ENCODE data around the gene PIF1.

The PIF1 gene

GRCh38 chr15:64809649-64810496 lies 15.6 kb downstream of the PIF1 start:
- Histone ChIP-seq H3K27ac (ENCODE audit: low read length) (no peak overlapping the region), H3K9me3 (ENCODE audit: insufficient read depth, low read length) (no peaks in the 10 kb centered on the region), H3K4me1 (ENCODE audit: low read length) (peaks cover 11% of the 10 kb centered on the region), H3K27me3 (ENCODE audit: low read depth, low read length) (peaks cover 6% of the 10 kb centered on the region; the same call in 1 of the 2 replicates), H3K79me2 (ENCODE audit: low read length) (no peaks in the 10 kb centered on the region), H3K4me3 (ENCODE audit: low read length) (no peak overlapping the region), H3K9ac (ENCODE audit: low read length) (no peak overlapping the region), H3K4me2 (ENCODE audit: low read length) (peak overlapping the region; percentile 45), H3K36me3 (replicated peaks; ENCODE audit: low read depth, low read length) (peaks cover 3% of the 10 kb centered on the region), H4K20me1 (ENCODE audit: insufficient read depth, low read length) (no peaks in the 10 kb centered on the region), H2AFZ (ENCODE audit: low read depth, low read length) (peak overlapping the region; percentile 10; the same call in 1 of the 2 replicates)
- TF ChIP-seq, protein P1, sequence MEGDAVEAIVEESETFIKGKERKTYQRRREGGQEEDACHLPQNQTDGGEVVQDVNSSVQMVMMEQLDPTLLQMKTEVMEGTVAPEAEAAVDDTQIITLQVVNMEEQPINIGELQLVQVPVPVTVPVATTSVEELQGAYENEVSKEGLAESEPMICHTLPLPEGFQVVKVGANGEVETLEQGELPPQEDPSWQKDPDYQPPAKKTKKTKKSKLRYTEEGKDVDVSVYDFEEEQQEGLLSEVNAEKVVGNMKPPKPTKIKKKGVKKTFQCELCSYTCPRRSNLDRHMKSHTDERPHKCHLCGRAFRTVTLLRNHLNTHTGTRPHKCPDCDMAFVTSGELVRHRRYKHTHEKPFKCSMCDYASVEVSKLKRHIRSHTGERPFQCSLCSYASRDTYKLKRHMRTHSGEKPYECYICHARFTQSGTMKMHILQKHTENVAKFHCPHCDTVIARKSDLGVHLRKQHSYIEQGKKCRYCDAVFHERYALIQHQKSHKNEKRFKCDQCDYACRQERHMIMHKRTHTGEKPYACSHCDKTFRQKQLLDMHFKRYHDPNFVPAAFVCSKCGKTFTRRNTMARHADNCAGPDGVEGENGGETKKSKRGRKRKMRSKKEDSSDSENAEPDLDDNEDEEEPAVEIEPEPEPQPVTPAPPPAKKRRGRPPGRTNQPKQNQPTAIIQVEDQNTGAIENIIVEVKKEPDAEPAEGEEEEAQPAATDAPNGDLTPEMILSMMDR (IDR thresholded peaks at IDR 0.05; ENCODE audit: low read depth, low read length), result peak; percentile 99
- no peak for TF ChIP-seq EZH2phosphoT487 (IDR thresholded peaks at IDR 0.05; ENCODE audit: low read depth)

DNA sequence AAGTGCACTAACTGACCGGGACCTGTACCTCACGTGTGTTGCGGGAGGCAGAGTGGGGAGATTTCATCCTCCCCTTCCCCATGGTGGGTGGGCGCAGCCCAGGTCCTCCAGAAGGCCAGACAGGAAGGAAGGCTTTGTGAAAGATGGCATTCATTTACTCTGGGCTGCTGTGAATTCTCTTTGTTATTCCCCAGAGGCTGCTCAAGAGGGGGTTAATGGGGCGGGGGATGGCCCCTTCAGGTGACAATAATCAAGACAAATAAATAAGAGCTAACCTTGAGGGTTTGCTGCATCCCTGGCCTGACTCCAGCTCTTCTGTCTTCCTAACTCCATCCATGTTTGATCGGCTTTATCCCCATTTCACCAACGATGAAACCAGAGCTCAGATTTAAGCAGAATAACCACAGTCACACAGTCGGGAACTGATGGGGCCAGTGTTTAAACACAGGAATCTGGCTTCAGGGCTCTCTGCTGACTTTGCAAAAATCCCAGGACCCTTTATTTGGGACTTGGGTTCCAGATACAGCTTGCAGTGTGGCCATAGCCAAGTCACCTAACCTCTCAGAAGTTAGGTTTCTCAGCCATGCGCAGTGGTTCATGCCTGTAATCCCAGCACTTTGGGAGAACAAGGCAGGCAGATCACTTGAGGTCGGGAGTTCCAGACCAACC lies 16.5 kb downstream of the PIF1 start:
- peaks cover 11% of the 10 kb centered on the region for H3K4me1 ChIP-seq (ENCODE audit: low read length)
- no peak overlapping the region for H3K4me2 ChIP-seq (ENCODE audit: low read length)
- no peak overlapping the region for H2AFZ ChIP-seq (ENCODE audit: low read depth, low read length)
- H3K36me3 ChIP-seq (replicated peaks; ENCODE audit: low read depth, low read length), result no peaks in the 10 kb centered on the region
- H4K20me1 ChIP-seq (ENCODE audit: insufficient read depth, low read length), result no peaks in the 10 kb centered on the region
- H3K4me3 ChIP-seq (ENCODE audit: low read length), result no peak overlapping the region
- H3K9ac ChIP-seq (ENCODE audit: low read length), result no peak overlapping the region
- H3K27me3 ChIP-seq (ENCODE audit: low read depth, low read length), result peaks cover 6% of the 10 kb centered on the region; the same call in 1 of the 2 replicates
- TF ChIP-seq, protein P1 (IDR thresholded peaks at IDR 0.05; ENCODE audit: low read depth, low read length), result no peak
- no peak for TF ChIP-seq EZH2phosphoT487 (IDR thresholded peaks at IDR 0.05; ENCODE audit: low read depth)
- H3K9me3 ChIP-seq (ENCODE audit: insufficient read depth, low read length), result no peaks in the 10 kb centered on the region
- H3K27ac ChIP-seq (ENCODE audit: low read length), result no peak overlapping the region
- no peaks in the 10 kb centered on the region for H3K79me2 ChIP-seq (ENCODE audit: low read length)

GRCh38 chr15:64807751-64808222 lies 17.7 kb downstream of the PIF1 start:
- Histone ChIP-seq H3K36me3 (replicated peaks; ENCODE audit: low read depth, low read length) (no peaks in the 10 kb centered on the region), H3K4me3 (ENCODE audit: low read length) (no peak overlapping the region), H3K27ac (ENCODE audit: low read length) (no peak overlapping the region), H3K27me3 (ENCODE audit: low read depth, low read length) (peaks cover 6% of the 10 kb centered on the region; the same call in 1 of the 2 replicates), H3K9ac (ENCODE audit: low read length) (no peak overlapping the region), H3K4me2 (ENCODE audit: low read length) (no peak overlapping the region), H4K20me1 (ENCODE audit: insufficient read depth, low read length) (no peaks in the 10 kb centered on the region), H3K4me1 (ENCODE audit: low read length) (peaks cover 11% of the 10 kb centered on the region), H2AFZ (ENCODE audit: low read depth, low read length) (no peak overlapping the region), H3K79me2 (ENCODE audit: low read length) (no peaks in the 10 kb centered on the region), H3K9me3 (ENCODE audit: insufficient read depth, low read length) (no peaks in the 10 kb centered on the region)
- TF ChIP-seq EZH2phosphoT487 (IDR thresholded peaks at IDR 0.05; ENCODE audit: low read depth), result no peak
- TF ChIP-seq, protein P1 (IDR thresholded peaks at IDR 0.05; ENCODE audit: low read depth, low read length), result no peak

All from OCI-LY3 (cell line).